Upper lobe of right lung (tissue), 1 donor: Measurements from ENCODE around the gene MYOCD. TPM values are rescaled to one million over a fixed set of nuclear protein-coding genes. Genes with fewer than 3 reads are reported as not detected.
"Not testable (repeated sequence)": the region's sequence is repeated elsewhere in the genome, so short reads cannot be mapped to it uniquely, and the experiment has no call there.

Experiments
- ATAC-seq: fragments of 200-7000 bp; cut with Tn5 transposase; one replicate; pipeline ENCODE4 v1.9.1; 2020; ENCODE audit warnings: mild to moderate bottlenecking, moderate library complexity
- DNase-seq: peaks from one replicate; pipeline ENCODE4 v3.0.0-alpha.2; 2020
- H3K27ac ChIP-seq: fragments of 200-600 bp; one replicate; pipeline ENCODE4 v1.8.0; 2022
- H3K27me3 ChIP-seq: fragments of 200-600 bp; one replicate; pipeline ENCODE4 v1.8.0; 2022; ENCODE audit warnings: mild to moderate bottlenecking
- H3K36me3 ChIP-seq: fragments of 200-600 bp; one replicate; pipeline ENCODE4 v1.8.0; 2022
- H3K4me1 ChIP-seq: fragments of 200-600 bp; one replicate; pipeline ENCODE4 v1.8.0; 2022
- H3K4me3 ChIP-seq: fragments of 200-600 bp; one replicate; pipeline ENCODE4 v1.8.0; 2022; ENCODE audit warnings: mild to moderate bottlenecking
- H3K9me3 ChIP-seq: fragments of 200-600 bp; one replicate; pipeline ENCODE4 v1.8.0; 2022
- CTCF ChIP-seq: fragments of 200-600 bp; IDR thresholded peaks from one replicate; pipeline ENCODE4 v1.8.0; 2022; ENCODE audit warnings: antibody characterized with exemption
- intact Hi-C: fragments of 100-400 bp; cut with DNase I; formaldehyde crosslinking; loops from one replicate; pipeline ENCODE4 v1.11.0; 2022
- total RNA-seq: library from RNA; stranded (reverse); fragmentation: NEBNext Ultra II Directional; extraction: Animal tissue kit (Norgen Biotek cat#: 25700); gene quantifications from one replicate; pipeline ENCODE4 v1.2.1, GENCODE V29; 2021
- donor health status: DM: no; HTN: yes; CAD: no; lungs with severe emphysema.

Gene MYOCD
- total RNA-seq, 1 donor from 2014 or later: 4.1 TPM

DNA sequence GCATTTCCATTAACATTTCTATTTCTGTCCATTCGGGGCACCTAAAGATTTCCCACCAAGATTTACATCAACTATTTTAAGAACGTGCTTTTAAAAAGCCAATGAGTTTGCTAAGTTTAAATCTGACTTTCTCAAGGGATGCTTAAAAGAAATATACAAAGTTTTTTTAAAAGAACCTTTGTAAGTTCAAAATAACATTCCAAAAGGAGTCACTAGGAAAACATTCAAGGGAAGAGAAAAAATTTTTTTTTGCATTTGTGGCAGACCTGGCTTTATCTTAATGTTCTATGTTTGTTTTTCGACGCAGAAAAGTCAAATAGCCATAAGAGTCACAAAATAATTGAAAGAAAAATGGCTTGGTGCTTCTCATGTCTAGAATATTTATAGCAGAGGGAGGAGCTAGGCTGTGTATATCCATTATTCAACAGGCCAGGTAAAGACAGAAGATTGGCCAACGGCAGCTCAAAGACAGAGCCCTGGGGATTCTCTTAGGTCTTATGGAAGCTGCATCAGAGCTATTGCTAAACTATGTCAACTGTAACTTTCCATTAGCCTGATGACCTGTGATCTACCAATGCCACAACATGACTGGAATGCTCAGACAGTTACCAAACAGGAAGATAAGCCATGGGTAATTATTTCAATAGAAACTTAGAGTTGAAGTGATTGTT is 37.8 kb upstream of the MYOCD start:
- Histone ChIP-seq H3K4me3 (no peak overlapping the region), H3K36me3 (no peaks in the 10 kb centered on the region), H3K4me1 (no peaks in the 10 kb centered on the region), H3K27me3 (peaks cover 4% of the 10 kb centered on the region), H3K9me3 (no peaks in the 10 kb centered on the region), H3K27ac (no peak overlapping the region)
- intact Hi-C loops: no loop called here
- no peak for TF ChIP-seq CTCF
- no peak for ATAC-seq
- DNase-seq: no peak

DNA sequence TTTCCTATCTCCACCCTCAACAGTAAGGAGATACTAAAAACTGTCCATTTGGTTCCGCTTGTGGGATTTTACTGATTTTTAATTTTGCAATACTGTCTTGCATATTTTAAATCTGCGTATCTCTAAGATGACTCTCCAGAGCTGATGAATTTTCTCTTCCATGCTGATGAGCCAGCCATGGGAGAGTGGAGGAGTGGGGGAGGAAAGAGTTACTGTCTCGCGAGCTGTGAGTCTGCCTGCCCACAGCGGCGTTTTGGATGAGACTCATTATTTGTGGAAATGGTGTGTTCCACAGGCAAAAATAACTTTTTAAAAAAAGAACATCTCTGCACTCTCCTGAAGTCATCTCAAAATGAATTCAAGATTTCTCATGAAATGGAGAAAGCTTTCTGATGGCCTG is 34.6 kb upstream of the MYOCD start:
- Histone ChIP-seq H3K9me3 (no peaks in the 10 kb centered on the region), H3K27me3 (peaks cover 10% of the 10 kb centered on the region), H3K36me3 (no peaks in the 10 kb centered on the region), H3K27ac (no peak overlapping the region), H3K4me1 (no peaks in the 10 kb centered on the region), H3K4me3 (no peak overlapping the region)
- TF ChIP-seq CTCF: no peak
- intact Hi-C loops: no loop called here
- DNase-seq (no peak), ATAC-seq (no peak)

DNA sequence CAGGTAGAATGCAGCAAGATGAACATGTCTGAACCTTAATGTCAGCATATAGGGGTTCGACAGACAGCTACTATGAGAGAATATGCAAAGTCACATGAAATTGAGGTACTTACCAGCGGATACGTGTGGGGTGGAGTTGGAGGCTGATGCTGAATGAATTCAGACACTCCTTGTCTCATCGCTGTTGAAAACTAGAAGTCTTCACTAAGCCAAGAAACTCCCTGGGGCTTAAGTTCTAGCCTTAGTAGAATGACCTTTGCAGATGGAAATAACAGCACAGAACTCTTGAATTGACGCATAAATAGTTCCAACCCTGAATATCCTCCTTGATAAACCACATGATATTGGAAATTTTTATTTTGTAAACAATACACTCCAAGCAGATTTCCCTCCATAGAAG is 32.9 kb upstream of the MYOCD start:
- DNase-seq (no peak), ATAC-seq (no peak)
- Histone ChIP-seq H3K4me1 (no peaks in the 10 kb centered on the region), H3K27ac (no peak overlapping the region), H3K9me3 (no peaks in the 10 kb centered on the region), H3K27me3 (peaks cover 11% of the 10 kb centered on the region), H3K36me3 (no peaks in the 10 kb centered on the region), H3K4me3 (no peak overlapping the region)
- no peak for TF ChIP-seq CTCF
- intact Hi-C loops: no loop called here

DNA sequence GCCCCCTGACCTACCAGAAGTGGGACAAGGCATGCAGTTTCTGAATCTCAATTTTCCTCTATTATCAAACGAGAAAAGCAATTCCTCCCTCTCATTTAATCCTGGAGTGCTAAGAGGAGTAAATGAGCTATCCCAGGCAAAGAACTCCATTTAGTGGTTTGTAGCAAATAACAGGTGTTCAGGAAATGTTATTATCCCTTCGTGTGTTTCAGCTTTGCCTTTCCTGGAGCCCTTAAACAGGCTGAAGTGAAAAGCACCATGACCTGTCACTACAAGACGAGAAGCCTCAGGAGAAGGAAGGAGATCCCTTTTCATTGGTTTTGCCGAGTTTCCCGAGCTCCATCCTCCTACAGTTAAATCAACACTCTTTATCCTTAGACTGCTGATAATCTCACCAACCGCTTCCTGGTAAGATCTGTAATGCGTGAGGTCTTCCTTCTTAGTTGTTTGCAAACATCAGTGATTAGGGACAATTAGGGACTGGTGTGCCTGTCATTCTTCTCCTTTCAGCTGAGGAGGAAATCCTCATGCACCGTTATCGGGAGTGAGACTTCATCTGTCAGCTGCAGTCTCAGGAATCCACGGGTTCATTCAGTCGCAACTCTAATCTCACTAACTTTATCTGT is 30.8 kb upstream of the MYOCD start:
- Histone ChIP-seq H3K9me3 (no peaks in the 10 kb centered on the region), H3K27ac (no peak overlapping the region), H3K4me3 (no peak overlapping the region), H3K4me1 (no peaks in the 10 kb centered on the region), H3K27me3 (peaks cover 14% of the 10 kb centered on the region), H3K36me3 (no peaks in the 10 kb centered on the region)
- no peak for TF ChIP-seq CTCF
- intact Hi-C loops: no loop called here
- DNase-seq (no peak), ATAC-seq (no peak)

DNA sequence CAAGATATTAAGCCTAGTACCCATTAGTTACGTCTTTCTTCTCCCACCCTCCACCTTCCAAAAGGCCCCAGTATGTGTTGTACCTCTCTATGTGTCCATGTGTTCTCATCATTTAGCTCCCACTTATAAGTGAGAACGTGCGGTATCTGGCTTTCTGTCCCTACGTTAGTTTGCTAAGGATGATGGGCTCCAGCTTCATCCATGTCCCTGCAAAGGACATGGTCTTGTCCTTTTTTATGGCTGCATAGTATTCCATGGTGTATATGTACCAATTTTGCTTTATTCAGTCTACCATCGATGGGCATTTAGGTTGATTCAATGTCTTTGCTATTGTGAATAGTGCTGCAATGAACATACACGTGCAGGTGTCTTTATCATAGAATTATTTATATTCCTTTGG is 29.7 kb upstream of the MYOCD start:
- H3K27ac ChIP-seq, H3K36me3 ChIP-seq, H3K4me1 ChIP-seq, H3K4me3 ChIP-seq, H3K9me3 ChIP-seq, DNase-seq, intact Hi-C loops, ATAC-seq: not testable (repeated sequence)
- peaks cover 14% of the 10 kb centered on the region for H3K27me3 ChIP-seq

DNA sequence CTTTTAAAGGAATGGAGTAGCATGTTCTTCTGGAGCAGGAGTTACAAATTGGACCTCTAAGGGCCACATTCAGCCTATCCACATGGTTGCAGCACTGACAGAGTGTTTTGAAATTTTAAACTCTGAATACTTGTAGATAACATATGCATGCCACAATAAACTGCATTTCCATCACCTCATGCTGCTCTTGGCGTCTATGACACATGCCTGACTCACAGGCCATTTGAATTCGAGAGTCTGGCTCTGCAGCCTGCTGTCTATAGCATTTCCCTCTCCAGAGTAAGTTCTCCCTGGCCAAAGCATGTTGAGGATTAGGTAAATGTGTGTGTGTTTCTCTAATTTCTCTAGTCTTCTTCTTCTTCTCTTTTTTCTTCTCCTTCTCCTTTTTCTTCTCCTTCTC is 28.7 kb upstream of the MYOCD start:
- intact Hi-C loops: no loop called here

More for the DNA sequence above, 28.7 kb upstream of the MYOCD start:
- no peak for TF ChIP-seq CTCF
- ATAC-seq (no peak), DNase-seq (no peak)
- Histone ChIP-seq H3K4me3 (no peak overlapping the region), H3K27ac (no peak overlapping the region), H3K36me3 (no peaks in the 10 kb centered on the region), H3K9me3 (no peaks in the 10 kb centered on the region), H3K27me3 (peaks cover 14% of the 10 kb centered on the region), H3K4me1 (no peaks in the 10 kb centered on the region)
